Suprapubic skin (tissue), 4 donors: Measurements from ENCODE around the gene ADORA2A.

Source experiments
- CTCF ChIP-seq, 2 donors: fragments of 200-600 bp in 1 of 2; fragments of 450-650 bp in 1 of 2; sonication (generic) in 1 of 2; IDR thresholded peaks; one replicate each; pipeline ENCODE4 v1.5.1; 2016 to 2019; ENCODE audit warnings: antibody characterized with exemption in 2 of 2, mild to moderate bottlenecking in 1 of 2, moderate library complexity in 1 of 2
- EP300 ChIP-seq: sonication (generic); formaldehyde crosslinking; IDR thresholded peaks from one replicate; pipeline ENCODE4 v1.6.1; 2017; ENCODE audit warnings: antibody characterized with exemption
- POLR2A ChIP-seq, 2 donors: fragments of 450-650 bp; IDR thresholded peaks; one replicate each; pipeline ENCODE4 v1.6.1; 2017; ENCODE audit warnings: antibody characterized with exemption in 2 of 2, mild to moderate bottlenecking in 2 of 2, moderate library complexity in 2 of 2
- POLR2AphosphoS5 ChIP-seq, 3 donors: sonication (generic); formaldehyde crosslinking; IDR thresholded peaks; one replicate each; pipeline ENCODE4 v1.6.1; 2017; ENCODE audit warnings: antibody characterized with exemption in 3 of 3

DNA sequence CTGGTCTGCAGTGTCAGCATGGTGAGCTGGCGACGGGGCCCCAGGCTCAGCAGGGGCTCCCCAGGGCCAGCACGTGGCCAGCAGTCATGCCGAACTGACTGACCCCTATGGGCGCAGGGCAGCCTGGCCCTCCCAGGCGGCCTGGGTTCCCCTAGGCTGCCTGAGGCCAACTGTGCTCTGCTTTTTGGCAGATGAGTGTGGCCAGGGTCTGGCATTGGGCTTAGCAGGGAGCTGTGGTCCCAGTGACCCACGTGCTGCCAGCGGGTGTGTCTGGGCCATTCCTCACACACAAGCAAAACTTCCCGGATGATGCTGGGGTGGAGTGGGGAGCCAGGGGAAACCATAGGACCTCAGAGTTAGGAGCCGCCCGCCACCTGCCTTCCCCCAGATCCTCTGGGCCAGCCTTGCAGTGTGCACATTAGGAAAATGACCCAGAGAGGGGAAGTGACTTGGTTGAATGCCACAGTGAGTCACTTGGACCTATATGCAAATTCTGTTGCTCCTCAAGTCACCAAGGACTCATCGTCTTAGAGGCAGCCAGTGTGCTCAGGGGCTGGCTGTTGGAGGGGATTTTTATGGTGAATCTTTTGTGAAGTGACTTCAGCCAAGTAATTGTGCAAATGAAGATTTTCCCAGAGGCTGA is 6.5 kb downstream of the ADORA2A start:
- no peak for TF ChIP-seq CTCF (IDR thresholded peaks at IDR 0.05)
- TF ChIP-seq POLR2A (IDR thresholded peaks at IDR 0.05), result no peak
- no peak for TF ChIP-seq POLR2AphosphoS5 (IDR thresholded peaks at IDR 0.05)
- TF ChIP-seq EP300, result no peak
